Measurements from ENCODE around the gene PDSS2.
"Not testable (repeated sequence)": the region's sequence is repeated elsewhere in the genome, so short reads cannot be mapped to it uniquely, and the experiment has no call there.

PDSS2 gene

GRCh38 chr6:107459283-107460082 lies at the start of gene PDSS2:
TSS of gene PDSS2 (minus strand) at chr6:107459564. CDS start at chr6:107459285, 279 bp downstream.
- DNase-seq (ENCODE audit: low read depth in 2 of 2): peak; percentile 91

GRCh38 chr6:107506145-107506544 lies 46.8 kb upstream of the PDSS2 start:
- no peak for DNase-seq (ENCODE audit: low read depth in 2 of 2)

GRCh38 chr6:107504270-107505026 lies 45.1 kb upstream of the PDSS2 start:
- DNase-seq (ENCODE audit: low read depth in 2 of 2): no peak

- DNase-seq (ENCODE audit: low read depth in 2 of 2): no peak
These were observed 37.7 kb upstream of the PDSS2 start for GRCh38 chr6:107496892-107497684.

- DNase-seq (ENCODE audit: low read depth in 2 of 2): no peak
These were observed 36.6 kb upstream of the PDSS2 start for GRCh38 chr6:107495971-107496370.

- no peak for DNase-seq (ENCODE audit: low read depth in 2 of 2)
These were observed 35.9 kb upstream of the PDSS2 start for GRCh38 chr6:107495196-107495643.

- DNase-seq (ENCODE audit: low read depth in 2 of 2): no peak
These were observed 34.0 kb upstream of the PDSS2 start for GRCh38 chr6:107493158-107494057.

- peak; percentile 25 to 38 for DNase-seq (ENCODE audit: low read depth in 2 of 2)
These were observed 32.6 kb upstream of the PDSS2 start for GRCh38 chr6:107491760-107492660.

- no peak for DNase-seq (ENCODE audit: low read depth in 2 of 2)
These were observed 31.8 kb upstream of the PDSS2 start for GRCh38 chr6:107491138-107491609.

- DNase-seq (ENCODE audit: low read depth in 2 of 2): no peak
These were observed 31.3 kb upstream of the PDSS2 start for GRCh38 chr6:107490566-107491137.

GRCh38 chr6:107489636-107490565 lies 30.5 kb upstream of the PDSS2 start, which contains the start of gene SOBP:
TSS of gene SOBP (plus strand) at chr6:107490117. CDS start at chr6:107490617, 500 bp downstream.
- DNase-seq (ENCODE audit: low read depth in 2 of 2): peak in 1 of 2 experiments; percentile 26

GRCh38 chr6:107488875-107489635 lies 29.7 kb upstream of the PDSS2 start:
- DNase-seq (ENCODE audit: low read depth in 2 of 2): no peak

GRCh38 chr6:107488174-107488874 lies 29.0 kb upstream of the PDSS2 start:
- DNase-seq (ENCODE audit: low read depth in 2 of 2): no peak

- DNase-seq (ENCODE audit: low read depth in 2 of 2): no peak
These were observed 25.8 kb upstream of the PDSS2 start for GRCh38 chr6:107485157-107485556.

- no peak for DNase-seq (ENCODE audit: low read depth in 2 of 2)
These were observed 19.8 kb upstream of the PDSS2 start for GRCh38 chr6:107479089-107479690.

- not testable (repeated sequence) for DNase-seq (ENCODE audit: low read depth in 2 of 2)
These were observed 16.5 kb upstream of the PDSS2 start for GRCh38 chr6:107475826-107476225.

All from fibroblast of skin of left biceps (primary cell).